NB4 (cell line): ENCODE results near the gene SOBP.

Source experiments
- CTCF ChIP-seq: IDR thresholded peaks from one replicate; pipeline ENCODE4 v1.5.1; 2012; ENCODE audit warnings: low read depth, low read length
- MYC ChIP-seq: IDR thresholded peaks from 2 replicates; pipeline ENCODE4 v1.6.1; 2011; ENCODE audit warnings: low read depth, low read length
- POLR2A ChIP-seq: IDR thresholded peaks from 2 replicates; pipeline ENCODE4 v1.6.1; 2011; ENCODE audit warnings: mild to moderate bottlenecking; ENCODE audit not compliant: insufficient read length; ENCODE audit errors: extremely low read depth

GRCh38 chr6:107504270-107505026 is 14.5 kb downstream of the SOBP start:
- TF ChIP-seq CTCF (no peak), POLR2A (no peak), MYC (no peak)
